NCI-H526 treated with DMSO at 0.1 percent for 48 hours (cell line): ENCODE results near the gene CKAP5.
"Not testable (repeated sequence)": the region's sequence is repeated elsewhere in the genome, so short reads cannot be mapped to it uniquely, and the experiment has no call there.

ENCODE experiments used
- DNase-seq: peaks from one replicate; lab custom pipeline; 2025; lab: John Stamatoyannopoulos, UW

Gene CKAP5

GRCh38 chr11:46855167-46855566 lies 9.1 kb upstream of the CKAP5 start:
- no peak for DNase-seq

GRCh38 chr11:46850829-46851380 lies 4.8 kb upstream of the CKAP5 start:
- no peak for DNase-seq

- no peak for DNase-seq
Observed at GRCh38 chr11:46849631-46850030, 3.6 kb upstream of the CKAP5 start.

GRCh38 chr11:46846510-46846830 lies 390 bp upstream of the CKAP5 start:
- no peak for DNase-seq

GRCh38 chr11:46845440-46845739 lies 690 bp downstream of the CKAP5 start:
- DNase-seq: no peak

GRCh38 chr11:46840116-46840515 lies 6.0 kb downstream of the CKAP5 start:
- DNase-seq: no peak

GRCh38 chr11:46838501-46838900 lies 7.6 kb downstream of the CKAP5 start:
- DNase-seq: no peak

- DNase-seq: no peak
Observed at GRCh38 chr11:46837860-46838259, 8.2 kb downstream of the CKAP5 start.

GRCh38 chr11:46836870-46837269 lies 9.2 kb downstream of the CKAP5 start:
- no peak for DNase-seq

GRCh38 chr11:46836431-46836830 lies 9.6 kb downstream of the CKAP5 start:
- DNase-seq: no peak

GRCh38 chr11:46835897-46836296 lies 10.2 kb downstream of the CKAP5 start:
- DNase-seq: no peak

GRCh38 chr11:46834821-46835220 lies 11.3 kb downstream of the CKAP5 start:
- no peak for DNase-seq

- no peak for DNase-seq
Observed at GRCh38 chr11:46832511-46833214, 13.4 kb downstream of the CKAP5 start.

GRCh38 chr11:46827995-46828394 lies 18.1 kb downstream of the CKAP5 start:
- no peak for DNase-seq

- peak; percentile 59 for DNase-seq
Observed at GRCh38 chr11:46826310-46827044, 19.6 kb downstream of the CKAP5 start.

GRCh38 chr11:46808799-46809431 lies 37.2 kb downstream of the CKAP5 start:
- no peak for DNase-seq

GRCh38 chr11:46801694-46802470 lies 44.2 kb downstream of the CKAP5 start:
- no peak for DNase-seq

- DNase-seq: no peak
Observed at GRCh38 chr11:46800177-46800576, 45.9 kb downstream of the CKAP5 start.

- DNase-seq: not testable (repeated sequence)
Observed at GRCh38 chr11:46799725-46800124, 46.4 kb downstream of the CKAP5 start.

- no peak for DNase-seq
Observed at GRCh38 chr11:46778416-46778815, 67.7 kb downstream of the CKAP5 start.

GRCh38 chr11:46776878-46777277 lies 69.2 kb downstream of the CKAP5 start:
- no peak for DNase-seq

- no peak for DNase-seq
Observed at GRCh38 chr11:46769636-46770221, 76.4 kb downstream of the CKAP5 start.
